CD4-positive, alpha-beta T cell (primary cell): ENCODE data around the gene GTF3C4. TPM values are rescaled to one million over a fixed set of nuclear protein-coding genes. Genes with fewer than 3 reads are reported as not detected.

Source experiments
- ATAC-seq: fragments of 200-7000 bp; cut with Tn5 transposase; one replicate; pipeline ENCODE4 v1.10.0; 2022; ENCODE audit warnings: mild to moderate bottlenecking; ENCODE audit not compliant: poor library complexity
- CTCF ChIA-PET: fragments of 350-600 bp; sonication (Branson Sonifier 250); formaldehyde crosslinking; loops from one replicate; lab custom pipeline; 2021; ENCODE audit warnings: antibody characterized with exemption, inconsistent platforms; lab: Charles Lee
- POLR2A ChIA-PET: fragments of 350-600 bp; sonication (Branson Sonifier 250); formaldehyde crosslinking; loops from one replicate; lab custom pipeline; 2021; ENCODE audit warnings: antibody characterized with exemption, inconsistent platforms; lab: Charles Lee
- DNase-seq, 14 experiments: peaks; one replicate each; pipeline ENCODE4 v3.0.0-alpha.2; 2013 to 2020; ENCODE audit warnings: mixed read lengths in 2 of 14
- H3K27ac ChIP-seq, 2 donors: one replicate each; pipeline versions ENCODE4 v1.5.1 to v1.7.0; 2013; ENCODE audit warnings: low read length in 2 of 2, low read depth in 1 of 2, mild to moderate bottlenecking in 1 of 2
- H3K27me3 ChIP-seq, 2 experiments: 1 replicate in 1 of 2; 2 replicates in 1 of 2; pipeline versions ENCODE4 v1.6.1 to v1.7.0; 2013; ENCODE audit warnings: low read length in 2 of 2, control low read depth in 1 of 2, mild to moderate bottlenecking in 1 of 2, moderate library complexity in 1 of 2; ENCODE audit not compliant: insufficient read depth in 2 of 2, control insufficient read depth in 1 of 2
- H3K36me3 ChIP-seq: one replicate; pipeline ENCODE4 v1.6.1; 2013; ENCODE audit warnings: low read length, control low read depth; ENCODE audit not compliant: insufficient read depth
- H3K4me1 ChIP-seq: one replicate; pipeline ENCODE4 v1.6.1; 2013; ENCODE audit warnings: low read length, control low read depth; ENCODE audit not compliant: insufficient read depth
- H3K4me3 ChIP-seq: one replicate; pipeline ENCODE4 v1.5.1; 2013; ENCODE audit warnings: mild to moderate bottlenecking, low read length, moderate library complexity
- H3K9me3 ChIP-seq, 2 experiments: 1 replicate in 1 of 2; 2 replicates in 1 of 2; pipeline versions ENCODE4 v1.6.1 to v1.7.0; 2013; ENCODE audit warnings: low read length in 2 of 2, mild to moderate bottlenecking in 2 of 2, control low read depth in 1 of 2, moderate library complexity in 1 of 2; ENCODE audit not compliant: control insufficient read depth in 1 of 2, insufficient read depth in 1 of 2
- H3K27ac Mint-ChIP-seq: one replicate; pipeline ENCODE4 v1.8.0; 2020; ENCODE audit warnings: mixed read lengths
- H3K27me3 Mint-ChIP-seq: one replicate; pipeline ENCODE4 v1.8.0; 2021; ENCODE audit warnings: mixed read lengths
- H3K36me3 Mint-ChIP-seq: one replicate; pipeline ENCODE4 v1.8.0; 2021; ENCODE audit warnings: low read depth, mixed read lengths
- H3K4me1 Mint-ChIP-seq: one replicate; pipeline ENCODE4 v1.8.0; 2021; ENCODE audit warnings: low read depth, mixed read lengths
- H3K4me3 Mint-ChIP-seq: one replicate; pipeline ENCODE4 v1.8.0; 2020; ENCODE audit warnings: mild to moderate bottlenecking, mixed read lengths
- H3K9me3 Mint-ChIP-seq: one replicate; pipeline ENCODE4 v1.8.0; 2020; ENCODE audit warnings: mixed read lengths
- CTCF ChIP-seq: fragments of 200-600 bp; IDR thresholded peaks from one replicate; pipeline ENCODE4 v1.8.0; 2022; ENCODE audit warnings: antibody characterized with exemption, mild to moderate bottlenecking
- intact Hi-C, 2 experiments: fragments of 100-400 bp; cut with DNase I in 1 of 2; cut with micrococcal nuclease in 1 of 2; formaldehyde crosslinking; loops; one replicate each; pipeline versions ENCODE4 v1.15.1 to v1.9.0; 2023 to 2025; cut with DNase I, micrococcal nuclease
- total RNA-seq, 174 experiments: library from RNA in 2 of 174; stranded (reverse) in 2 of 174; gene quantifications; one replicate each; pipeline ENCODE4 v1.2.3 and lab custom pipeline; 2021 to 2026

Gene GTF3C4
- total RNA-seq, 2 experiments from 2014 or later: 9.3 to 9.6 TPM

GRCh38 chr9:132671620-132672412 is 1.6 kb downstream of the GTF3C4 start:
- no peak for ATAC-seq
- Mint-ChIP-seq H3K4me1 (peaks cover 60% of the 10 kb centered on the region), H3K4me3 (peak overlapping the region; percentile 98), H3K9me3 (no peaks in the 10 kb centered on the region), H3K36me3 (peaks cover 8% of the 10 kb centered on the region), H3K27ac (peak overlapping the region; percentile 92), H3K27me3 (no peaks in the 10 kb centered on the region)
- H3K27me3 ChIP-seq: no peaks in the 10 kb centered on the region
- H3K4me1 ChIP-seq: peaks cover 32% of the 10 kb centered on the region
- intact Hi-C loops: loop anchor here (2.0 to 10.0 kb wide), 6 partner anchors 100 to 1547 kb away; partner anchors contain the start of genes AK8 (in 1 of the 2), CFAP77 (in 1 of the 2), NUP214 (in 1 of the 2) and SPACA9 (in 1 of the 2)
- TF ChIP-seq CTCF: no peak
- ChIA-PET POLR2A (no interaction called here), CTCF (no interaction called here)
- H3K9me3 ChIP-seq: no peaks in the 10 kb centered on the region
- H3K36me3 ChIP-seq: no peaks in the 10 kb centered on the region
- H3K4me3 ChIP-seq: peak overlapping the region; percentile 100
- DNase-seq: no peak
- peak overlapping the region; percentile 44 to 97 for H3K27ac ChIP-seq

DNA sequence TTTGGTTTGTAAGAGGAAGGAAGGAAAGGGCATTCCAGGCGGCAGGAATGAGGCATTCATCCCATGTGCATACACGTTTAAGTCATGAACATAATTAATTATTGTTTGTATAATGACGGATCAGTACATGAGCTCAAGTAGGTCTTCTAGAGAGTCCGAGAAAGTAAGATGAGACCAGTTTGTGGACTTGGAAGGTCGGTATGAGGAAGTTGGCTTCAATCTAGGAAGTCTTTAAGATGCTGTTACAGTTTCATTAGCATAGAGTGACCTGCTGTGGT is 2.1 kb downstream of the GTF3C4 start:
- Mint-ChIP-seq H3K27me3 (no peaks in the 10 kb centered on the region), H3K9me3 (no peaks in the 10 kb centered on the region), H3K4me1 (peaks cover 63% of the 10 kb centered on the region), H3K27ac (peak overlapping the region; percentile 92), H3K4me3 (peak overlapping the region; percentile 98), H3K36me3 (peaks cover 12% of the 10 kb centered on the region)
- no peaks in the 10 kb centered on the region for H3K9me3 ChIP-seq
- H3K4me1 ChIP-seq: peaks cover 32% of the 10 kb centered on the region
- no peak for TF ChIP-seq CTCF
- H3K27ac ChIP-seq: no peak overlapping the region
- DNase-seq: no peak
- ChIA-PET POLR2A (no interaction called here), CTCF (no interaction called here)
- no peak for ATAC-seq
- intact Hi-C loops: loop anchor here (5.0 to 10.0 kb wide), 4 partner anchors 100 to 1548 kb away; partner anchors contain the start of genes CFAP77 (in 1 of the 2), NUP214 (in 1 of the 2) and SURF6 (in 1 of the 2)
- H3K27me3 ChIP-seq: no peaks in the 10 kb centered on the region
- H3K4me3 ChIP-seq: no peak overlapping the region
- H3K36me3 ChIP-seq: no peaks in the 10 kb centered on the region

- peaks cover 22% of the 10 kb centered on the region for H3K36me3 Mint-ChIP-seq
- DNase-seq (peak in 2 of 14 experiments; percentile 42 to 57), ATAC-seq (no peak)
- Histone ChIP-seq H3K36me3 (peaks cover 7% of the 10 kb centered on the region), H3K27me3 (no peaks in the 10 kb centered on the region), H3K9me3 (no peaks in the 10 kb centered on the region), H3K27ac (no peak overlapping the region), H3K4me3 (no peak overlapping the region), H3K4me1 (peaks cover 32% of the 10 kb centered on the region)
- H3K4me1 Mint-ChIP-seq: peaks cover 56% of the 10 kb centered on the region
- TF ChIP-seq CTCF: no peak
- H3K27ac Mint-ChIP-seq: peak overlapping the region; percentile 2
- intact Hi-C loops: loop anchor here (5.0 to 10.0 kb wide), 4 partner anchors 99 to 1549 kb away; partner anchors contain the start of genes CFAP77 (in 1 of the 2), NUP214 (in 1 of the 2) and SURF6 (in 1 of the 2)
- no peaks in the 10 kb centered on the region for H3K27me3 Mint-ChIP-seq
- H3K4me3 Mint-ChIP-seq: peak overlapping the region; percentile 28
- CTCF ChIA-PET: interaction anchor here (0.6 kb wide), 1 partner anchor 352 kb away, joined by 3 read pairs; no protein-coding TSS in a partner anchor
- POLR2A ChIA-PET: no interaction called here
- H3K9me3 Mint-ChIP-seq: no peaks in the 10 kb centered on the region
These were observed 3.1 kb downstream of the GTF3C4 start for GRCh38 chr9:132673355-132673754.
